H1 (cell line): ENCODE data around the gene KCTD10. TPM values are rescaled to one million over a fixed set of nuclear protein-coding genes. Genes with fewer than 3 reads are reported as not detected.

Source experiments
- CTCF ChIA-PET: fragments of 300-600 bp; sonication (Branson Sonifier 250); formaldehyde crosslinking; loops from one replicate; lab custom pipeline; 2021; ENCODE audit not compliant: partially characterized antibody; lab: Charles Lee
- POLR2A ChIA-PET: fragments of 300-600 bp; sonication (Branson Sonifier 250); formaldehyde crosslinking; loops from one replicate; lab custom pipeline; 2021; ENCODE audit warnings: inconsistent platforms; ENCODE audit not compliant: partially characterized antibody; lab: Charles Lee
- DNase-seq, 2 experiments: peaks; one replicate each; pipeline versions ENCODE4 v3.0.0 to v3.0.0-alpha.2; 2010 to 2022; ENCODE audit warnings: low spot score in 2 of 2, low read depth in 1 of 2, mixed read lengths in 1 of 2
- FAIRE-seq: peaks from 2 replicates; lab custom pipeline; 2011; peaks lifted over from hg19 to GRCh38; lab: Jason Lieb, UNC
- H2AFZ ChIP-seq: 2 replicates; pipeline ENCODE4 v1.8.1; 2012; ENCODE audit warnings: low read length, inconsistent platforms
- H2AK5ac ChIP-seq: 2 replicates; pipeline ENCODE4 v1.6.1; 2013; ENCODE audit warnings: low read depth, low read length
- H2BK120ac ChIP-seq: replicated peaks from 2 replicates; pipeline ENCODE3; 2013; ENCODE audit warnings: low read depth, low read length, inconsistent platforms
- H2BK12ac ChIP-seq: 2 replicates; pipeline ENCODE4 v1.6.1; 2013; ENCODE audit warnings: low read depth, low read length
- H2BK15ac ChIP-seq: 2 replicates; pipeline ENCODE4 v1.6.1; 2013; ENCODE audit warnings: low read length
- H2BK20ac ChIP-seq: 2 replicates; pipeline ENCODE4 v1.6.1; 2013; ENCODE audit warnings: low read length
- H2BK5ac ChIP-seq: 2 replicates; pipeline ENCODE4 v1.6.1; 2013; ENCODE audit warnings: low read depth, low read length
- H3K14ac ChIP-seq: 2 replicates; pipeline ENCODE4 v1.6.1; 2013; ENCODE audit warnings: inconsistent platforms; ENCODE audit not compliant: insufficient read length
- H3K18ac ChIP-seq: 2 replicates; pipeline ENCODE4 v1.6.1; 2013; ENCODE audit warnings: low read length; ENCODE audit errors: extremely low read depth
- H3K23ac ChIP-seq: 2 replicates; pipeline ENCODE4 v1.6.1; 2013; ENCODE audit warnings: inconsistent platforms; ENCODE audit not compliant: insufficient read length
- H3K23me2 ChIP-seq: 2 replicates; pipeline ENCODE4 v1.6.1; 2013; ENCODE audit warnings: low read depth, low read length
- H3K27ac ChIP-seq: 2 replicates; pipeline ENCODE4 v1.6.1; 2011; ENCODE audit warnings: low read depth, low read length, inconsistent platforms
- H3K27me3 ChIP-seq, 4 experiments: replicated peaks in 1 of 4; 1 replicate in 1 of 4; 2 replicates in 3 of 4; pipeline versions ENCODE4 v1.6.1 to v1.8.1; 2011 to 2013; ENCODE audit warnings: low read length in 3 of 4, mild to moderate bottlenecking in 3 of 4, inconsistent platforms in 2 of 4, mixed read lengths in 2 of 4, moderate library complexity in 1 of 4; ENCODE audit not compliant: control insufficient read depth in 3 of 4, insufficient read depth in 3 of 4; ENCODE audit errors: extremely low read depth in 1 of 4
- H3K36me3 ChIP-seq, 4 experiments: 2 replicates each; pipeline versions ENCODE4 v1.6.1 to v1.8.1; 2011 to 2013; ENCODE audit warnings: mild to moderate bottlenecking in 4 of 4, low read length in 3 of 4, moderate library complexity in 2 of 4, control low read depth in 1 of 4, inconsistent platforms in 1 of 4; ENCODE audit not compliant: insufficient read depth in 4 of 4, control insufficient read depth in 2 of 4
- H3K4ac ChIP-seq: replicated peaks from 2 replicates; pipeline ENCODE3; 2013; ENCODE audit warnings: low read length, low read depth, mixed read lengths, inconsistent platforms; ENCODE audit not compliant: insufficient read length
- H3K4me1 ChIP-seq, 4 experiments: replicated peaks in 1 of 4; 1 replicate in 1 of 4; 2 replicates in 3 of 4; pipeline versions ENCODE4 v1.6.1 to v1.8.1; 2011 to 2013; ENCODE audit warnings: low read length in 3 of 4, inconsistent platforms in 2 of 4, mixed read lengths in 1 of 4; ENCODE audit not compliant: insufficient read depth in 4 of 4, control insufficient read depth in 3 of 4
- H3K4me2 ChIP-seq, 2 experiments: 2 replicates each; pipeline versions ENCODE4 v1.6.1 to v1.8.1; 2011 to 2013; ENCODE audit warnings: low read depth in 2 of 2, low read length in 2 of 2, control low read depth in 1 of 2, inconsistent platforms in 1 of 2, mild to moderate bottlenecking in 1 of 2; ENCODE audit not compliant: insufficient read depth in 1 of 2
- H3K4me3 ChIP-seq, 4 experiments: fragments of 200-600, 300-600 bp in 1 of 4; sonication (generic), shearing (Covaris generic), sonication (Bioruptor Twin) in 1 of 4; 2 replicates each; pipeline versions ENCODE4 v1.5.1 to v1.8.1; 2011 to 2016; ENCODE audit warnings: low read length in 4 of 4, low read depth in 3 of 4, control low read depth in 2 of 4, inconsistent platforms in 2 of 4, mild to moderate bottlenecking in 2 of 4, mixed read lengths in 1 of 4, moderate library complexity in 1 of 4; ENCODE audit not compliant: insufficient read depth in 2 of 4; ENCODE audit errors: extremely low read depth in 1 of 4
- H3K56ac ChIP-seq: replicated peaks from 2 replicates; pipeline ENCODE3; 2013; ENCODE audit warnings: low read depth, mild to moderate bottlenecking, mixed read lengths, low read length, inconsistent platforms; ENCODE audit not compliant: insufficient read length
- H3K79me1 ChIP-seq: 2 replicates; pipeline ENCODE4 v1.6.1; 2013; ENCODE audit warnings: low read depth, low read length, control low read depth
- H3K79me2 ChIP-seq, 2 experiments: 2 replicates each; pipeline versions ENCODE4 v1.6.1 to v1.8.1; 2012 to 2013; ENCODE audit warnings: low read length in 2 of 2, mild to moderate bottlenecking in 2 of 2, inconsistent platforms in 1 of 2; ENCODE audit not compliant: insufficient read depth in 2 of 2, control insufficient read depth in 1 of 2
- H3K9ac ChIP-seq, 4 experiments: replicated peaks in 1 of 4; 1 replicate in 1 of 4; 2 replicates in 3 of 4; pipeline versions ENCODE4 v1.6.1 to v1.8.1; 2011 to 2013; ENCODE audit warnings: low read depth in 3 of 4, low read length in 3 of 4, control low read depth in 2 of 4, mild to moderate bottlenecking in 2 of 4, moderate library complexity in 2 of 4, inconsistent platforms in 1 of 4; ENCODE audit errors: extremely low read depth in 1 of 4
- H3K9me3 ChIP-seq, 2 experiments: 2 replicates each; pipeline versions ENCODE4 v1.6.1 to v1.8.1; 2012 to 2013; ENCODE audit warnings: mild to moderate bottlenecking in 2 of 2, moderate library complexity in 2 of 2, control low read depth in 1 of 2, inconsistent platforms in 1 of 2, low read depth in 1 of 2, low read length in 1 of 2, mixed read lengths in 1 of 2; ENCODE audit not compliant: insufficient read depth in 2 of 2
- H4K20me1 ChIP-seq, 2 experiments: replicated peaks in 1 of 2; 2 replicates each; pipeline versions ENCODE3 to v1.8.1; 2011 to 2013; ENCODE audit warnings: inconsistent platforms in 2 of 2, low read length in 2 of 2, mild to moderate bottlenecking in 1 of 2; ENCODE audit not compliant: insufficient read depth in 2 of 2, control insufficient read depth in 1 of 2
- H4K5ac ChIP-seq: 2 replicates; pipeline ENCODE4 v1.6.1; 2013; ENCODE audit warnings: low read length, low read depth, mixed read lengths, inconsistent platforms; ENCODE audit not compliant: insufficient read length
- H4K8ac ChIP-seq: 2 replicates; pipeline ENCODE4 v1.8.0; 2013; ENCODE audit warnings: mild to moderate bottlenecking, moderate library complexity, low read length, inconsistent platforms; ENCODE audit not compliant: insufficient read depth; ENCODE audit errors: extremely low read depth
- H4K91ac ChIP-seq: replicated peaks from 2 replicates; pipeline ENCODE3; 2013; ENCODE audit warnings: low read length, mixed read lengths, inconsistent platforms; ENCODE audit not compliant: insufficient read length
- ASH2L ChIP-seq: fragments of 200-600, 300-600 bp; sonication (generic); IDR thresholded peaks from one replicate; pipeline ENCODE4 v1.7.1; 2017; ENCODE audit warnings: low read length
- BCL11A ChIP-seq, 2 experiments: IDR thresholded peaks; one replicate each; pipeline ENCODE4 v1.6.1; 2011; ENCODE audit warnings: low read depth in 2 of 2, low read length in 2 of 2, mild to moderate bottlenecking in 2 of 2
- CREB1 ChIP-seq: IDR thresholded peaks from 2 replicates; pipeline ENCODE4 v1.6.1; 2012; ENCODE audit warnings: inconsistent platforms
- EP300 ChIP-seq, 2 experiments: IDR thresholded peaks; 1 replicate in 1 of 2; 2 replicates in 1 of 2; pipeline ENCODE4 v1.6.1; 2011 to 2012; ENCODE audit warnings: low read depth in 2 of 2, low read length in 2 of 2, mild to moderate bottlenecking in 2 of 2, borderline replicate concordance in 1 of 2, inconsistent platforms in 1 of 2, moderate library complexity in 1 of 2
- GTF2F1 ChIP-seq: IDR thresholded peaks from 2 replicates; pipeline ENCODE4 v1.6.1; 2012; ENCODE audit warnings: low read depth, low read length, improper control_type of control experiment, borderline replicate concordance
- JUND ChIP-seq: IDR thresholded peaks from 2 replicates; pipeline ENCODE4 v1.6.1; 2011; ENCODE audit warnings: mild to moderate bottlenecking, improper control_type of control experiment, low read length
- MAFK ChIP-seq: IDR thresholded peaks from 2 replicates; pipeline ENCODE4 v1.6.1; 2012; ENCODE audit warnings: low read depth, mild to moderate bottlenecking, improper control_type of control experiment, low read length
- PHF8 ChIP-seq: fragments of 200-600 bp; sonication (generic); conservative IDR thresholded peaks from 2 replicates; pipeline ENCODE4 v1.7.1; 2012; ENCODE audit warnings: low read depth, mild to moderate bottlenecking, inconsistent platforms, low read length, moderate library complexity
- POLR2A ChIP-seq, 2 experiments: IDR thresholded peaks; 1 replicate in 1 of 2; 2 replicates in 1 of 2; pipeline ENCODE4 v1.6.1; 2011; ENCODE audit warnings: low read depth in 2 of 2, low read length in 2 of 2, mild to moderate bottlenecking in 2 of 2; ENCODE audit errors: control extremely low read depth in 1 of 2
- RXRA ChIP-seq: IDR thresholded peaks from 2 replicates; pipeline ENCODE4 v1.6.1; 2011; ENCODE audit warnings: low read depth, mild to moderate bottlenecking, low read length, moderate library complexity; ENCODE audit not compliant: insufficient read depth
- SIX5 ChIP-seq: IDR thresholded peaks from 2 replicates; pipeline ENCODE4 v1.6.1; 2011; ENCODE audit warnings: mild to moderate bottlenecking, low read depth, low read length
- WGBS, 2 experiments: shearing (Covaris generic) in 1 of 2; methylation state at CpG; one replicate each; pipeline versions ENCODE4 v1.1.6 to v1.1.7; 2013 to 2015; ENCODE audit warnings: low lambda C conversion rate in 2 of 2, mixed read lengths in 2 of 2, inconsistent platforms in 1 of 2, low coverage in 1 of 2, missing lambda C conversion rate in 1 of 2; ENCODE audit not compliant: insufficient replicate concordance in 2 of 2, insufficient coverage in 1 of 2, insufficient read length in 1 of 2; ENCODE audit errors: extremely low coverage in 1 of 2, missing lambda C conversion rate in 1 of 2; 5-methylcytosine and 5-hydroxymethylcytosine counted together
- polyA plus RNA-seq, 7 experiments: library from polyadenylated mRNA; depleted of rRNA in 3 of 7; stranded (reverse) in 5 of 7; unstranded in 2 of 7; fragments of >200 nt in 5 of 7; fragments of 200-250 nt in 2 of 7; gene quantifications; 1 replicate in 5 of 7; 2 replicates in 1 of 7; 4 replicates in 1 of 7; pipeline versions ENCODE4 v1.2.1 to v1.2.3, GENCODE V29; 2011 to 2013; ENCODE audit warnings: missing spikeins in 2 of 7, mixed read lengths in 2 of 7
- total RNA-seq: library from RNA; stranded (reverse); fragmentation: NEBNext Ultra II Directional; extraction: Animal tissue kit (Norgen Biotek cat#: 25700); gene quantifications from 2 replicates; pipeline ENCODE4 v1.2.1, GENCODE V29; 2021

Gene KCTD10
- total and polyA plus RNA-seq, 2 of the 8 experiments (the other 6 are each of a cell fraction or from before 2014, with no cell fraction given), result 45.3 to 52.4 TPM

GRCh38 chr12:109447482-109447881 lies 29.6 kb downstream of the KCTD10 start:
- H3K9me3 ChIP-seq, result no peaks in the 10 kb centered on the region
- DNase-seq, result no peak
- H3K79me2 ChIP-seq, result peaks cover 0 to 9% of the 10 kb centered on the region in 2 experiments; a peak in 2 of 4 replicates
- WGBS, 2 experiments, result 92% methylated on average over 9 of the region's 9 CpGs; no CpG with 5 or more reads in 1 of the 2 experiments
- H3K27ac ChIP-seq, result no peak overlapping the region
- no peaks in the 10 kb centered on the region for H3K4me1 ChIP-seq
- H2BK12ac ChIP-seq, result no peak overlapping the region
- H2BK20ac ChIP-seq, result no peak overlapping the region
- no peaks in the 10 kb centered on the region for H3K23me2 ChIP-seq
- POLR2A ChIA-PET, result interaction anchor here (1.5 to 2.0 kb wide), 2 partner anchors 10 to 16 kb away, joined by 5 read pairs; no protein-coding TSS in a partner anchor
- H3K4me3 ChIP-seq, result no peak overlapping the region
- no peak overlapping the region for H2BK15ac ChIP-seq
- no peak overlapping the region for H4K91ac ChIP-seq
- H2AK5ac ChIP-seq, result no peak overlapping the region
- H3K14ac ChIP-seq, result no peak overlapping the region
- H3K23ac ChIP-seq, result no peak overlapping the region
- H2AFZ ChIP-seq, result no peak overlapping the region
- H3K27me3 ChIP-seq, result no peaks in the 10 kb centered on the region
- CTCF ChIA-PET, result interaction anchor here (0.5 to 17.4 kb wide), 4 partner anchors 15 to 1149 kb away, joined by 3 to 181 read pairs (median 3); no protein-coding TSS in a partner anchor
- no peak for FAIRE-seq
- H3K4ac ChIP-seq, result no peak overlapping the region
- no peak for TF ChIP-seq POLR2A (IDR thresholded peaks at IDR 0.05; ENCODE audit: control extremely low read depth in 1 of 2, low read depth in 2 of 2, low read length in 2 of 2)
- no peak for TF ChIP-seq SIX5
- TF ChIP-seq MAFK, result no peak
- no peak for TF ChIP-seq PHF8
- TF ChIP-seq EP300 (IDR thresholded peaks at IDR 0.05; ENCODE audit: borderline replicate concordance in 1 of 2, low read depth in 2 of 2, low read length in 2 of 2), result no peak
- TF ChIP-seq GTF2F1, result no peak
- TF ChIP-seq ASH2L, result no peak
- TF ChIP-seq BCL11A (IDR thresholded peaks at IDR 0.05; ENCODE audit: low read depth in 2 of 2, low read length in 2 of 2), result no peak
- no peak for TF ChIP-seq CREB1
- no peak for TF ChIP-seq RXRA
- no peak for TF ChIP-seq JUND
- TF ChIP-seq, all 59 proteins: peak for 0
- Histone ChIP-seq H3K56ac (no peak overlapping the region), H4K20me1 (peaks cover 3 to 7% of the 10 kb centered on the region in 2 experiments), H3K79me1 (peaks cover 3% of the 10 kb centered on the region), H4K8ac (no peak overlapping the region), H3K9ac (no peak overlapping the region), H4K5ac (no peak overlapping the region), H3K4me2 (no peak overlapping the region), H2BK5ac (peak overlapping the region; percentile 13; the same call in 1 of the 2 replicates), H3K18ac (no peak overlapping the region), H3K36me3 (peaks cover 5 to 31% (median 18%) of the 10 kb centered on the region in 4 experiments), H2BK120ac (no peak overlapping the region)
